HG03469 (cell line): Measurements from ENCODE around the gene IAPP.
"Not testable (repeated sequence)": the region's sequence is repeated elsewhere in the genome, so short reads cannot be mapped to it uniquely, and the experiment has no call there.

Experiments
- ATAC-seq: cut with Tn5 transposase; IDR thresholded peaks from one replicate; pipeline ENCODE4 v1.9.1; 2021; ENCODE audit warnings: mild to moderate bottlenecking, moderate library complexity, moderate number of reproducible peaks; ENCODE audit not compliant: unreplicated experiment

IAPP gene

GRCh38 chr12:21370845-21371449, 1.8 kb upstream of the IAPP start:
- ATAC-seq = no peak

- no peak for ATAC-seq
These were observed 6.5 kb downstream of the IAPP start for GRCh38 chr12:21379218-21379617.

- ATAC-seq = not testable (repeated sequence)
These were observed 8.6 kb downstream of the IAPP start for GRCh38 chr12:21381320-21381719.

GRCh38 chr12:21384261-21384660, 11.6 kb downstream of the IAPP start:
- no peak for ATAC-seq

GRCh38 chr12:21387174-21387573, 14.5 kb downstream of the IAPP start:
- no peak for ATAC-seq

- no peak for ATAC-seq
These were observed 19.7 kb downstream of the IAPP start for GRCh38 chr12:21392384-21392783.

GRCh38 chr12:21394828-21395626, 22.3 kb downstream of the IAPP start:
- ATAC-seq = not testable (repeated sequence)

- ATAC-seq = no peak
These were observed 40.9 kb downstream of the IAPP start for GRCh38 chr12:21413369-21414277.

- ATAC-seq = no peak
These were observed 43.9 kb downstream of the IAPP start for GRCh38 chr12:21416511-21417121.

- ATAC-seq = not testable (repeated sequence)
These were observed 45.7 kb downstream of the IAPP start for GRCh38 chr12:21418398-21418797.

- ATAC-seq = not testable (repeated sequence)
These were observed 46.5 kb downstream of the IAPP start for GRCh38 chr12:21419009-21419699.

GRCh38 chr12:21428241-21428640, 55.5 kb downstream of the IAPP start:
- no peak for ATAC-seq
